IPS-18c (cell line): ENCODE results near the gene ARMC9.

Source experiments
- H3K4me3 ChIP-seq: 2 replicates; pipeline ENCODE4 v1.7.0; 2013; ENCODE audit warnings: low read depth, mild to moderate bottlenecking, low read length, moderate library complexity; ENCODE audit not compliant: insufficient read depth
- H3K9me3 ChIP-seq: one replicate; pipeline ENCODE4 v1.6.1; 2013; ENCODE audit warnings: mild to moderate bottlenecking, low read length, moderate library complexity; ENCODE audit not compliant: control insufficient read depth, insufficient read depth

The ARMC9 gene

DNA sequence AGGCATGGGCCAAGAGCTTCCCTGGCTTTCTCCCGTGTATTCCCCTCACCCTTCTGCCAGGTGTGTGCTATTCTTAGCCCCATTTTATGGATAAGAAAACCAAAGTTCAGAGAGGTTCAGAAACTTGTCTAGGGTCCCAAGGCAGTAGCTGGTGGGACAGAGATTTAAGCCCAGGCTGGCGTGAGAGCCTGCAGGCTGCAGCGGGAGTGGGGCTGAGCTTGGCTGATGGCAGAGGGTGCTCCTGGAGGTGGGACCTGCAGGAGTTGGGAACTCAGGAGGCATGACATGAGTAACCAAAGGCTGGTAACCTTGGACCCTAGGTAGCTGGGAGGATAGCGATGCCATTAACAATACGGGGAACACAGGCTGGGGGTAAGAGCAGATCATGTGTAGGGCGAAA, 109.8 kb downstream of the ARMC9 start:
- H3K4me3 ChIP-seq, result no peak overlapping the region
- no peaks in the 10 kb centered on the region for H3K9me3 ChIP-seq

DNA sequence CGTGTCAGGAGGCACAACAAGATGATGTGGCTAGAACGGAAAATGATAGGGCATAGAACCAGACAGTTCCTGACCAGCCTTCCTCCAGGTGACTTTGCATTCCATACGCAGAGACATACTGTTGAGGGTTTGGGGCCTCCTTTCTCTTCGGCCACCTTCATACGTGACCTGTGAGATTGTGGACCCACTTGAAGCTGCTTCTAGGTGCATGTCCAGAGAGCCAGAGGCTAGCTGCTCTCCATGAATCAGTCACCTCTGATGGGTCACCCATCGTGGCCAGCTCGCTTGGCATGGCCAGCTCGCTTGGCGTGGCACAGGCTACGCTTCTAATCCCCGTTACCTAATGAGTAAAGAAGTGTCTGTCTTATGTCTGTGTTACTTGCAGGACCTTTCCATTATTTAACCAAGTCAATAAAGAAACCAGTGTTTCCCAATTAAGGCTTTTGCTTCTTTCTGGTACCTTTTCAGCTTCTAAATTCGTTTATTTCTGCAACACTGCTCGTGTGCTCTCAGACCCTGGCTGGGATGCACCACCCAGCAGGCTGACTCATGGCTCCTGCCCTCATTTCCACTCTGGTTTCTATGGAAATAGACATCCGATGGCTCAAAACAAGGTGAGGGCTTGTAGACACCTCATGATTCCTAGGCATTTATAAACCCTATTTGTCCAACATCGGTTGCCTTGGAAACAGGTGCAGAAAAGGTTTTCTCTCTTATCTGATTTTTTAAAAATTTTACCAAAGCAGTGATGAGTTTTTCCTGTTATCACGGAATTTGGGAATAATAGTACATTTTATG, 110.4 kb downstream of the ARMC9 start:
- no peaks in the 10 kb centered on the region for H3K9me3 ChIP-seq

DNA sequence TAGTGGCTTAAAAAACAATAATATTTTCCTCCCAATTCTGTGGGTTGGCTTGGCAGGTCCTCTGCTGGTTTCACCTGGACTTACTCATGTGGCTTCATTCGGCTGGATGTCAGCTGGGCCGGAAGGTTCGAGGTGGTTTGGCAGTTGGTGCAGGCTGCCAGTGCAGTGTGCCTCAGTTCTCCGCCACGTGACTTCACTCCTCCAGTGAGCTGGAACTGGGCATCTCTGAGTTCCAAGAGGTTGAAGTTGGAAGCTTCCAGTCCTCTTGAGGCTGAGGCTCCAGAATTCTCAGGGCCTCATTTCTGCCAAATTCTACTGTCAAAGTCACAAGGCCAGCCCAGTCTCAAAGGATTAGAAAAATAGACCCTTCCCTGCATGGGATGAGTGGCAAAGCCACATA, 113.6 kb downstream of the ARMC9 start:
- Histone ChIP-seq H3K4me3 (no peak overlapping the region), H3K9me3 (no peaks in the 10 kb centered on the region)

More for the DNA sequence above, 110.4 kb downstream of the ARMC9 start:
- H3K4me3 ChIP-seq, result no peak overlapping the region

DNA sequence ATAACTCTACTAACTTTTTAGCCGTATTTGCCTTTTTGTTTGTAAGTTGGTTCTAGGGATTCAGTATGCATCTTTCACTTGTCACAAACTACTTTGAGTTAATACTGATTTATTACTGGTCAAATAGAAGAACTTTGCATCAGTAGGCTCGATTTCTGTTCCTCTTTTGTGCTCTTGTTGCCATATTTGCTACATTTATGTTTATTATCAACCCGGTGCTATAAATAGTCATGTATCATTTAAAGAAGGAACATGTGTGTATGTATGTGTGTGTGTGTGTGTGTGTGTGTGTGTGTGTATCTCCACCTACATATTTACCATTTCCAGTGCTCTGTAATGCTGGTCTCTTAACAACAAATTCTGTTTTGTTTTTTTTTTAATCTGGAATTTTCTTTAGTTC, 117.5 kb downstream of the ARMC9 start:
- no peak overlapping the region for H3K4me3 ChIP-seq

DNA sequence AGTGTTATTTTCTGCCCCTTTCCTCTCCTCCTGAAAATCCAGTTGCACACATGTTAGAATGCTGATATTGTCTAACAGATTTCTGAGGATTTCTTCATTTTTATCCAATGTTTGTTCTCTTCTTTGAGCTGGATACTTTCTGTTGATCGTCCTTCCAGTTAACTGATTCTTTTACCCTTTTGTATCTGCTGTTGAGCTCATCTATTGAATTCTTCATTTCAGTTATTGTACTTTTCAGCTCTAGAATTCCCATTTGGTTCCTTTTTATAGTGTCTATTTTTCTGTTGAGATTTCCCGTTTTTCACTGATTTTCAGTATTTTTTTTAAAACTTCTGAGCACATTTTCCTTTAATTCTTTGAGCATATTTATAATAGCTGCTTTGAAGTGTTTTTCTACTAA, 119.1 kb downstream of the ARMC9 start:
- Histone ChIP-seq H3K9me3 (no peaks in the 10 kb centered on the region), H3K4me3 (no peak overlapping the region)

More for the DNA sequence above, 117.5 kb downstream of the ARMC9 start:
- H3K9me3 ChIP-seq, result no peaks in the 10 kb centered on the region

DNA sequence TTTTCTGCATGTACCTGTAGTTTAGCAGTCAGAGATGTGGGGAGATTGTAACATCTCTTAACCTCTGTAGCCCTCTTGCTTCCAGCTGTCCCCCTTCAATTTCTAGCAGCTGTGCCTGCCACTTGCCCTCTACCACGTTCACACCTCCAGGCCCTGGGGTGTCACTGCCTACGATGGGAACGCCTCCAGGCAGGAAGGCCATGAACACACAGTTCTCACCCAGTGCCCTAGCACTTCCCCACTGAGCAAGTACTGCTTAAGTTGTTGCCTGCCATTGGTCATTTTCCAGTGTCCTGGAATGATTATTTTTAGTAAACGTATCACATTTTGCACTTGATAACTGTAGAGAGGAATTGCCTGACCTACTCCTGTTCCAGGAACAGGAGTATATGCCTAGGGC, 120.0 kb downstream of the ARMC9 start:
- H3K9me3 ChIP-seq, result no peaks in the 10 kb centered on the region

DNA sequence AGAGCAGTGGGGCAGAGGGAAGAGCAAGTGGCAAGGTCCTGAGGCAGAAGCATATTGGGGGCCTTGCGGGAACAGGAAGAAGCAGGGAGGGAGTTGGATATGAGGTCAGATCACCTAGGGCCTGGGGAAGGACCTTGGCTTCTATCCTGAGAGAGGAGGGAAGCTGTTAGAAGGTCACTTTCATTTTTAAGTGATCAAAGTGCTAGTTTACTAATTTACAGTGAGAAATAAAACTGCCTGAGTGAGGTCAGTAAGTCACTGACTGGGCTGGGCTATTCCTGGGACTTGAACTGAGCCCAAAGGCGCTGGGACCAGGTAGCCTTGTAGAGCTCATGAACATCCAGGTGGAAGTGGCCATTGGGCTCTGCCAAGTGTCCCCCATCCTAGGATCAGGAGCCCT, 120.5 kb downstream of the ARMC9 start:
- Histone ChIP-seq H3K4me3 (no peak overlapping the region), H3K9me3 (no peaks in the 10 kb centered on the region)

More for the DNA sequence above, 120.0 kb downstream of the ARMC9 start:
- no peak overlapping the region for H3K4me3 ChIP-seq

DNA sequence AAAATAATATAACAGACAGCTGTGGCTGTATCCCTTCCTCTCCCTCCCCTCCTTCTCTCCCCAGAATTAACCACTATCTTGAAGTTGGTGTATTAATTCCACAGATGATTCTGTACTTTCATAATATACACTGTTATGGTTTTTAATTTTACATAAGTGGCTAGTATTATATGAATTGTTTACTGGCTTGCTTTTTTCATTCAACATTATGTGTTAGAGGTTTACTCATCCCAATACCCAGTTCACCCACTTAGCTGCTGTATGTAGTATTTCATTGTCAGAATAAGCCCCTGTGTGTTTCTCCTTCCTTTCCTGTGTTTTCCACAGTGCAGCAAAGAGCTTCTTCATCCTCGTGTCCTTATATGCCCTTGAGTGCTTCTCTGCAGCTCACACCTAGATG, 121.4 kb downstream of the ARMC9 start:
- no peak overlapping the region for H3K4me3 ChIP-seq
- no peaks in the 10 kb centered on the region for H3K9me3 ChIP-seq

DNA sequence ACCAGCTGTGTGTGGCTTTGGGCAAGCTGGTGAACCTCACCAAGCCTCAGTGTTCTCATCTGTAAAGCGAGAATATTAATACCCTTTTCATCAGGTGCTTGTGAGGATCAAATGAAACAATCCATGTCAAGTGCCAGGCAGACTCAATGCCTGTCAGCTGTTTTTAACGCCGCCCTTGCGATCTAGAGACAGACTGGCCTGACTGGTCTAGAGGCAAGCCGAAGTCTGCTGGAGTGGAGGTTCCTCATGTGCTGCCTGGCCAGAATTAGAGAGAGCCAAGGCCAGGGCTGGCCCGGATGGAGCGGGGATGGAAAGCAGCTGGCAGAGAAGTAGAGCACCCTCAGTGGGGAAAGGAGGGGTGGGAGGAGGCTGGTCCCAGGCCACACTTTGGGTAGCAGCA, 122.6 kb downstream of the ARMC9 start:
- no peaks in the 10 kb centered on the region for H3K9me3 ChIP-seq
- H3K4me3 ChIP-seq, result no peak overlapping the region

DNA sequence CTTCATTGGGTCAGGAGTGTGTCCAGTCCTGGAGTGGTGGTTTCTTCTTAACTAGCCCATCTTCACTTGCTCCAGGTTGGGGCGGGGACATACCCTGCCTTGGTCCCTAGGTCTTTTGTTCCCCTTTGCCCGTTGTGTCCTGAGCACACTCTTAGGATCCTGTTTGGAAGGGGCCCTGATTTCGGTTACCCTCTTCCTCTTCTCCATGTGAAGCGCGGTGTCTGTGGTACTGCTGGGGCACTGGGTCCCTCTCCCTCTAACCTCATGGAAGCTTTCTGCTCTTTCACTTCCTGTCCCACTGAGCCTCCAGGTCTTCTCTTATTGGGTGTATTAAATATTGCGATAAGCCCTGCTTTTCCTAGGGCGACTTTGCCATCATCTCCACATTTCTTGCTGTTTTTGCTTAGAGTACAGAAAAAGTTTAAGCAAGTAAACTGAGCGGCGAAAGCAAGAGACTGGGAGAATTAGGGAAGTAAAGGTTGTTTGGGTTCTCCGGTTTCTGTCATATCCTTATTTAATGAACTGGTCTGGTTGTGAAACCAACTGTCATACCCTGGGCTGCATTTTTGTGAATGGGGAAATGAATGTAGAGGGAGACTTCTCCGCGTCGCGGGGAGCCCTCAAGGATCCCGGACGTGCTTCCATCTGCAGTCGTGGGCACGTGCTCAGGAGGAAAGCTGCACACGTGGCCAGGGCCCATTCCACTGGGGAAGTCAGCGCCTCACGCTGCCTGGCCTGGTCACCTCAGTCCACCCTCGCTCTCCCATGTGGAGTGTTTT, 123.3 kb downstream of the ARMC9 start:
- no peaks in the 10 kb centered on the region for H3K9me3 ChIP-seq
- H3K4me3 ChIP-seq, result no peak overlapping the region

DNA sequence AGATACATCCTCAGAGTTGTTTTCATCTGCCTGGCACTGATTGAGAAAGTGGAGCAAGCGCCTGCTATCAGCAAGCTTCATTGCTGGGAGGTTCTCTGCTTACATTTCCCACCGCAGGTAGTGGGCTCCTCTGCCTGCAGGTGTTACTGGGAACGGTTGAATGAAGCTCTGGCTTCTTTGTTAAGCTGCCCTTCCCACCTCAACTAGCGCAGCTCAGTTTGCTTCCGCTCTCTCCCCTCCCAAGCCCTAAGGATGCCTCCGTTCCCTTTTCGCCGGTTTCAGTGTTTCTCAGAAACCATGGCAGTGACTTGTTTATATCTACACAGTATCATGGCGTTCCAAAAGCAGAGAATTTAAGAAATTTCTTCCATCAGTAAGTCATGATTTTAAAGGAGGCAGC, 124.9 kb downstream of the ARMC9 start:
- H3K9me3 ChIP-seq, result no peaks in the 10 kb centered on the region
- no peak overlapping the region for H3K4me3 ChIP-seq

DNA sequence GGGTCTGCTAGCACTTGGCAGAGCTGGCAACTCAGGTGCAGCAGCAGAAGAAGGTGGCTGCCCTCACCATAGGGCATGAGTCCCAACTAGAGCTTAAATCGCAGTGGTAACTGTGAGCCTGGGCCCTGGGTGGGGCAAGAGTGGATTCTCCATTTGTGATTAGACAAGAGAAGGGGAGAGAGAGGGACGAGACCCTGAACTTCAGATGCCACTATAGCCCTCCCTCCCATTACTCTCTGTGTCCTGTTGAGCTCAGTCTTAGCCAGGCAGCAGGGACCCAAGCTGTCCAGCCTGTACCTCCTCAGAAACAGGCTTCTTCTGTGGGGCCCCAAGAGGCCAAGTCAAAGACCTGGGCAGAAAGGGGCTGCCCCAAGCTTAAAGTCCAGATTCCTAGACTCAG, 127.4 kb downstream of the ARMC9 start:
- Histone ChIP-seq H3K4me3 (no peak overlapping the region), H3K9me3 (no peaks in the 10 kb centered on the region)

DNA sequence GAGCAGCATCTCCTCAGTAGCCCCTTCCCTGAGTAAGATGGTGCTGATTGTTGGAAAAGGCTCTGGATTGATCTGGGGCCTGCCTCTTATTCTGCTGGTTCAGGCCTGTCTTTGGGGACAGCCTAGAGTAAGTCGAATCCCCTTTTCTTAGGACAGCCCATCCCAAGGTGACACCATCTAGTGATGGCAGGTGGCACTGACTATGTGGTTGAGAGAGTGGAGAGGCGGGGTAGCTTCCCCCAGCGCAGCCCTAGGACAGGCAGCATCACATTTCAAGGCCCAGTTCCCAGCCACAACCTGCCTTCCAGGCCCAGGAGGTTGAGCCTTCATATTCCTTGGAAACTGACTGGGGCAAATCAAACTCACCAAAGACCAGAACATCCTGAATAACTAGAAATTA, 128.0 kb downstream of the ARMC9 start:
- Histone ChIP-seq H3K4me3 (no peak overlapping the region), H3K9me3 (no peaks in the 10 kb centered on the region)

DNA sequence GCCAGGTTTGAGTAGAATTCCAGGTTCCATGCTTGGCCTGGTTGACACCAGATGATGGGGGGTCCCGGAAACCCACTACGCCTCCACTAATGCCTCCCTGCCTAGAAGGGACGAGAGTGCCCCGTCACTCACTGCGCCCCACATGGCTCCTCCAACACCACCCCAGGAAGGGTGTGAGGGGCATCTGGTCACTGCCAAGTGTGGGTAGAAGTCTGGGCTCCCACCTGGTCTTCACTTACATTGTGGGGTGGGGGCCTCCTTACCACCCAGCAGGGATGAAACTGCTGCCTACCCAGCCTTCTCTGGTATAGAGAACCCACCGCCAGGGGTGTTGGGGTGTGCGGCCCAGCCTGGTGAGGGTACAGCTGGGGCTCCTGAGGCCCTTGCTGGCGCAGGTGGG, 131.9 kb downstream of the ARMC9 start:
- Histone ChIP-seq H3K9me3 (no peaks in the 10 kb centered on the region), H3K4me3 (no peak overlapping the region)

DNA sequence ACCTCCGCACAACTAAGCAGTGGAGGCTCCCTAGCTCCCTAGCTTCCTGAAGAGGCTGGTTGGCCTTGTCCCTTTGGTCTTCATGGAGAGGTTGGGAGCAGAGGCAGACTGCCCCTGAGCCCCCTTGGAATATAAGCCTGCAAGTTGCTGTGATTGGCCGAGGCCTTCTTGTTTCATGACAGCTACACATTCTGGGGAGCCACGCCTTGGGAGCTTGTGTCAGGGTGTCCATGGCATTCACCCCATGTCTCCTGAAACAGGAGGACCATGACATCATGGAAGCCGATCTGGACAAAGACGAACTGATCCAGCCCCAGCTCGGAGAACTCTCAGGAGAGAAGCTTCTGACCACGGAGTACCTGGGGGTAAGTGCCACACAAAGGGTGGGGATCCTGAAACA, 133.1 kb downstream of the ARMC9 start:
- no peak overlapping the region for H3K4me3 ChIP-seq

DNA sequence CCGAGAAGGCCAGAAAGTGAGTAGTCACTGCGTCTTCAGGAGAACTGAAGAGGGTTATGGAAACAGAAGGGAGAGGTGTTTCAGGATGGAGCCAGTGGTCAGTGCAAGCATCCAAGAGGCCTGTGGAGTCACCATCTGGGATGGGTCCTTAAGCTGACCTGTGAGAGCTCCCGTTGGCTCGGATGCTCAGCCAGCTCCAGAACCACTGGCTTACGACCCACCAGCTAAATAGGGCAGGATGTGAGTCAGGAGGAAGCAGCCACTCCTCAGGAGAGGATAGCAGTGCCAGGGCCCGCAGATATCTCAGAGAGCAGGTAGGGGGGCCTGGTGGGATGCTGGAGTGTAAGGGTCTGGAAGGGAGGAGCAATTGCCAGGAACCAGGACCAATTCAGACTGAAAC, 134.0 kb downstream of the ARMC9 start:
- no peaks in the 10 kb centered on the region for H3K9me3 ChIP-seq
- H3K4me3 ChIP-seq, result no peak overlapping the region

More for the DNA sequence above, 133.1 kb downstream of the ARMC9 start:
- no peaks in the 10 kb centered on the region for H3K9me3 ChIP-seq

DNA sequence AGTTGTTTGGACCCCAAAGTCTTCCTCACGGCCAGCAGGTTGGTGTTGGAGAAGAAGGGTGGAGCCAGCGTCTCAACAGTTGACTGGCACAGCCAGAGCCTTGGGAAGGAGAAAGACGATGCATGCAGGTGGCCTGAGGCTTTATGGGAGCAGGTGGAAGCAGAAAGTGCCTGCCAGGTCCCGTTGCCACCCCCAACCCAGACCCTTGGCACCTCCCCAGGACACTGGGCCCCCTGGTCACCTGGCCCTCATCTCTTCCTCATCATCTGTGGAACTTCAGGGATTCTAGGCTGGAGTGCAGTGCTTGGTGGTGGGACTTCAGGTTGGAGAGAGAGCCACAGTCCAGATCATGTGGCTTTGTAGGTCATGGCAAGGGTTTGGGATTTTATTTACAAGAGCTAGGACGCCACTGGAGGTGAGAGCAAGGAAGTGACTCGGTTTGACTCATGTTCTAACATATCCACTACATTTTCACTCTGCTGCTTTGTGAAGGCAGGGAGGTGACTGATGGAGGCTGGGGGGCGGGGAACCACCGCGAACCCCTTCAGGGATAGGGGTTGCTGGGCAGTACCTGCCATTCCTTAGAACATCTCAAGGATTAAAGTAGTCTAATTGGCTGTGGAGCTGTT, 134.6 kb downstream of the ARMC9 start:
- H3K4me3 ChIP-seq, result no peak overlapping the region

More for the DNA sequence above, 134.6 kb downstream of the ARMC9 start:
- no peaks in the 10 kb centered on the region for H3K9me3 ChIP-seq
